KOPT-K1 (cell line): ENCODE measurements around the gene BOC.

Source experiments
- H3K27ac ChIP-seq: fragments of 200-600 bp; sonication (generic); 2 replicates; pipeline ENCODE4 v1.5.1; 2016; ENCODE audit warnings: antibody characterized with exemption, mild to moderate bottlenecking, low read depth, low read length; ENCODE audit not compliant: poor library complexity, severe bottlenecking
- H3K36me3 ChIP-seq: fragments of 200-600 bp; sonication (generic); 2 replicates; pipeline ENCODE4 v1.5.1; 2017; ENCODE audit warnings: antibody characterized with exemption, mild to moderate bottlenecking, low read length, moderate library complexity; ENCODE audit not compliant: insufficient read depth
- H3K9me3 ChIP-seq: fragments of 200-600 bp; sonication (generic); 2 replicates; pipeline ENCODE4 v1.5.1; 2017; ENCODE audit warnings: antibody characterized with exemption, low read length, mild to moderate bottlenecking; ENCODE audit not compliant: insufficient read depth, poor library complexity, severe bottlenecking

Gene BOC

DNA sequence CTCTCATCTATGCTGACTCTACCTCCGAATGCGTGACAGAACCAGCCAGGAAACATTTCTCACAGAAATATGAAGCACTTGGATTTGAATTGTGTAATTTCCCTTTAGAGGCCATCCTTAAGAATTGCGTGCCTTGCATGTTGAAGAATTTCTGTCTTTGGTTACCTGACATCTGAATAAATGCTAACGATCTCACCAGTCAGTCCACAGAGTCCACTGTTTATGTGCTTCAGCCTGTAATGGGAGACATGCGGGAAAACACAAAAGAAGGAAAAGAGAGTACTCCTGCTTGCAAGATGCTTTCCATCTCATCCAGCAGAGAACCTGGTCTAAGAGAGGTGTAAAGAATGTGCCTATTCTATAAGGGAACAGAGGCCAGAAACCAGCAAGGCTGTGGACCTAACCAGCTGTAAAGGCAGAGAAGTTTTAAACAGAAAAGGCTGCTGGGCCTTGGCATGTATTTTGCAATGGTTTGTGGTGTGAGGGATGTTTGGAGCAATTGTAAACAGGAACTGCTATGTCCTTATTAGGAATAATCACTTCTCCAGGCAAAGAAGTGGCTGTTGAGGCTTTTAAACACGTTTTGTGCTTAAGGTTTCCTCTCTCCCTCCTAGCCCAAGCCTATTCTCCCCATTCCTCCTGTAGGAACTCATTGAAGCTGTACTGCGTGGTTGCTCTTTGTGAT lies 36.4 kb upstream of the BOC start:
- no peaks in the 10 kb centered on the region for H3K36me3 ChIP-seq
- no peaks in the 10 kb centered on the region for H3K9me3 ChIP-seq
- no peak overlapping the region for H3K27ac ChIP-seq

DNA sequence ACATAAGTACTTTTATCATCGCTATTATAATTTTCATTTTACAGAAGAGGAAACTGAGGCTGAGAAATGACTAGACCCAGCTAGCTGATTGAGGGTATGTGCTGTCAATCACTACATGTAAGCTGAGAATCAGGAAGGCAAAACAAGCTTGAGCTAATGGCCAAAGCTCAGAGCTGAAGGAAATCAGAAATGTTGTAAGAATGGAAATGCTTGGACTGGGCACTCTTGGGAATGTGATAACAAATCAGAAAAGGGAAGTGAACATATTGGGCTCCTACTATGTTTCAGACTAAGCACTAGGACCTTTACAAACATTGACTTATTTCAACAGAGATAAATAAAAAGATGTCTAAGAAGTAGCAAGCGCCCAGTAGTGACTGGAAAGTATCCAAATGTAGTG lies 33.8 kb upstream of the BOC start:
- H3K9me3 ChIP-seq: no peaks in the 10 kb centered on the region
- H3K27ac ChIP-seq: no peak overlapping the region
- H3K36me3 ChIP-seq: no peaks in the 10 kb centered on the region

DNA sequence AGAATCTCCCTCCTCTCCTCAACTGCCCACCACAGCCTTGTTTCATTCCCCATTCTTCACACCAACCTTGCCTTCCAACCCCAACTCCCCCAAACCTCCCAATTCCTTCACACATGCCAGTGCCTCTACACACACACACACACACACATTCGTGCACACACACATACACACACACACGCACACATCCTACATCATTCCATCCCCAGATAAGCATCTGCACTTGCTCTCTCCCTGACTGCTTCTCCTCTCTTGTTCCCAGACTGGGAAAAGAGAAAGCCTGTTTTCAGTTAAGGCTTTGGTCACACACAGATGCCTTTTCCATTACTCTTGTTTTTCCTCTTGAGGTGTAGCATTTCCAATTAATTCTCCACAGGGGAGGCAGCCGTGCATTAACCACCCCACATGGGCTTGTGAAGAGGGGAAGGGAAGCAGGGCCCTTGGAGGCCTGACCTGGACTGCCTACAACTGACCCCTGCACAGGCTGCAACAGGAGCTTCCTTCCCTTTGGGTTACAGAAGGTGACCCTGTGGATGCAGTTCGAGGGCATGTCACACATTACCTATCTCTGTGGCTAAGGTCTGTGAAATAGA lies 32.0 kb upstream of the BOC start:
- no peaks in the 10 kb centered on the region for H3K9me3 ChIP-seq
- no peak overlapping the region for H3K27ac ChIP-seq
- no peaks in the 10 kb centered on the region for H3K36me3 ChIP-seq

DNA sequence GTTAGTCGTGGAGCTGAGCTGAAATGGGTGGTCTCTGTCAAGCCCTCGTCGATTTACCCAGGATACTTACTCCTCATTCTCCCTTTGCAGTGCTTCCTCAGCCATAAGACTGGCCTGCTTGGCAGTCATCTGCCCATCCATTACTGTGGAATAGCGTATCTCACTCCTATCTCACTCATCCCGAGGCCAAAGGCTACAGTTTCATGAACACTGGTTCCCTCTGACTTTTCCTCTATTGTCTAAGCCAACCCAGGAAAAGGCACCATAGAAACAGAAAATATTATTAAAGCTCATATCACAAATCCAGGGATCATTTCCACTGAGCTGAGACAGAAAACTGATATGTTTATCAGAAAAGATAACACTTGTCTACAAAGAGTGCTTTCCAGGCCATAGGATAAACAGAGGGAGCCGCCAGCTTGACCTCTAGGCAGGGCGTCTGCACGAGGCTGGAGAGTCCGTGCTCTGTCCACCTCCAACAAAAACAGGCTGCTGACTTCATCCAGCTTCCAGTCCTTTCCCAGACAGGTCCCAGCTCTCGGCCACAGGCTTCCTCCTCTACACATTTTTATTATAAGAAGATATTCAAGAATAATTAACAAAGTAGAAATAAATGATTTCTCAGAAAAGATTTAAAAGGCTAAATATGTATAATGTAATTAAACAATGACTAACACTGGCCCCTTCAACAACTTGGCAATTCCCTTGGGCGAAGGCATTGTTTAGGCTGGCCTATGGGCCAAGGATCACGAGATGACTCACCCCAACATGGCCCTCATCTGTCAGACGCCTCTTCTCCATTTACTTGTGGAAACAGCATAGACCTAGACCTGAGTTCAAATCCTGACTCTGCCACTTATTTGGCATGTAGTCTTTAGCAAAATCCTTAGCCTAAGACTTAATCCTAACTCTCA lies 27.4 kb upstream of the BOC start:
- H3K27ac ChIP-seq: no peak overlapping the region
- H3K9me3 ChIP-seq: peaks cover 12% of the 10 kb centered on the region
- H3K36me3 ChIP-seq: no peaks in the 10 kb centered on the region

DNA sequence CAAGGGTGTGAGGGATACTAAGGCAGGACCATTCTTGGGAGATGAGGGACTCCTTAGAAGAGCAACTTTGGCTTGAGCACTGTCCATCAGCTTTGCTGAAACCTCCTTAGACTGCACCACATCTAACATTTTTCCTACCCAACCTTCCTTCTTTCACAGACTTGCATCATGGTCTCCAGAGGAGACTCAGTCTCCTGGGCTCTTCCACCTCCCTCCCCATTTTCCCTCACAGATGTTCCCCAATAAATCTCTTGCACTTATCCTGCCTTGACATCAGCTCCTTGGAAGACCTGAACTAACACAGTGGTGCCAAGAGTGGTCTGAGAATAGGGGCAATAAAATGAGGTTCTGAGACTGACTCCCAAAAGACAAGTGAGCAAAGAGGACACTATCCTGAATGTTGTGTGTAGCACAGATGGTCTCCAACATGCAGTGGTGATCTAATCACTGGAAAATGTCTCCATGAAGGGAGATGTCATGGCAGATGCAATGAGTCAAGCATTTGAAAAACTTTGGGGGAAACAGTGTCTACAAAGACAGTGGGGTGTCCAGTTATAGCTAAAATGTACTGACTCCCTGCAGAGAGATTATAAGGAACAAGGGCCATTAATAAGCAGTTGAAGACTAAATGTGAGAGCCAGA lies 26.0 kb upstream of the BOC start:
- no peak overlapping the region for H3K27ac ChIP-seq
- H3K36me3 ChIP-seq: no peaks in the 10 kb centered on the region
- H3K9me3 ChIP-seq: peaks cover 12% of the 10 kb centered on the region

DNA sequence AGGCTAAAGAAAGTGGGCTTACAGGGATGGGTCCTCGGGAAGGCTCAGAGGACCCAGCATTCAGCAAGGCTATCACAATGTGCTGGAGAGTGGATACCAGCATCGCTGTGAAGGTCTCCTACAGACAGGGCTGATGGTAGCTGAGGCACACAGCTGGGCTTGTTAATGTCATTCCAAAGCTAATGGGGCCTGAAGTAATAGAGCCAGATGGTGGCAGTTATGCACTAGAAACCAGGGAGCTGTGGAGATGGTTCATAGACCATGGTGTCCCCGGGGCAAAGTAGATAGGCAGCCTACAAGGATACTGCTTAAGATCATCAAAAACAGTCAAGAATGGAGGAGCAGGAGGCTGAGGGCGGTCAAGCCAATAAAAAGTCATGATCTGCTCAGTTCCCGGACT lies 24.8 kb upstream of the BOC start:
- H3K36me3 ChIP-seq: no peaks in the 10 kb centered on the region
- peaks cover 12% of the 10 kb centered on the region for H3K9me3 ChIP-seq
- H3K27ac ChIP-seq: no peak overlapping the region

DNA sequence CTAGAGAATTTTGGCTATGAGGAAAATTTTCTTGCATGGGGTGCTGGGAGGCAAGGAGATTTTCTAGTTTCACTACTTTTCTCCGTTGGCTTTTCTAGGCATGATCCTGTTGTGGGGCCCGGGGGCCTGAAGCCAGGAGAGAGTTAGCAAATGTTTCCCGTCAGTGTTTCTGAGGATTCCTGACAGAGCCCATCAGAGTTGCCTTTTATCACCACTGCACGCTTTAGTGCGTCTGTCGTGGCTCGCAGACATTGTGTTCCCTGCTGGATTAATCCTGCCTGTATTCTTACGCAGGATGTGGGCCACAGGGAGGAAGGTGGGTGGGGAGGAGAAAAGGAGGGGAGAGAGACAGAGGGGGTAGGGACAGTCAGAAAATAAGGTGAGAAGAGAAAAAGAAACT lies 18.1 kb upstream of the BOC start:
- H3K36me3 ChIP-seq: no peaks in the 10 kb centered on the region
- H3K27ac ChIP-seq: no peak overlapping the region
- H3K9me3 ChIP-seq: peaks cover 5% of the 10 kb centered on the region

DNA sequence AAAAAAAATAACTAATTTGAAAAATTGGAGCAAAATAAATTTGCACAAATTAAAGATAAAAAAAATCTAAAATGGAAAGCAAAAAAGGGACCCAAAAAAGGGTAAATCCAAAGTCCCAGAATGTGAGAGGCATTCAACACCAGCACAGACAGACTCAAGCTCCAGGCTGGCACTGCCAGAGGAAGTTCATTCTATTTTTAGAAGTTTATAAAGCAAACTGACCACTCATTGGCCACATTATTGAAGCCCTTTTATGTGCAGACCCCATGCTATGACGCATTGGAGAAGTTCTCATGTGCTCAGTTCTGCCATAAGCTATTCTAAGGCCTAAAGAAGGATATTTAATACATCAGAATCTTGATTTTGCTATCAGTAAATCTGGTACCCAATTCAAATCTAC lies 17.6 kb upstream of the BOC start:
- peaks cover under 1% of the 10 kb centered on the region for H3K9me3 ChIP-seq
- no peaks in the 10 kb centered on the region for H3K36me3 ChIP-seq
- no peak overlapping the region for H3K27ac ChIP-seq

DNA sequence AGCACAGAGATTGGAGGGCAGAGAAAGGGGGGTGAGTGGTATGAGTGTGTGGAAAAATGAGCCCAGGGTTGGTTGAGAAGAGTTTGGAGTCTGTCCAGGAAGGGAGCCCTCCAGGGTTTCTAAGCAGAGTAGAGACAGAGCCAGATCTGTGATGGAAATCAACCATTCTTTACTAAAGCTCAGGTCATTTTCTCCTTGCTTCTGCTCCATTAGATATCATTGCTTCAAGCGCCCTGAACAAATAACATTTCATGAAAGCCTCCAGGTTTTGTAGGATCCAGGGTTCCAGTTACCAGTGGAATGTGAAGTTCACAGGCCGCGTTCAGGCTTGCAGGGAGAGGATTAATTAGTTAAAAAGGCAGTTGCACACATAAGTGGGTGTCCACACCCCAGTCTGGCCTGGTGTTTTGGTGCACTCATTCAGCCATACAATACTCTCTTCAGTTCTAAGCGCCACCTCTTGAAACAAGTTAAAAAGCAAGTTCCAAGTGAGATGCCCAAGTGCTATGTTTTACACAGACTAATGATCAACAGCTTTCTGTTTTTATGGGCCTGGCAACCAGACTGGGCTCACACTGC lies 16.4 kb upstream of the BOC start:
- Histone ChIP-seq H3K27ac (no peak overlapping the region), H3K36me3 (no peaks in the 10 kb centered on the region)

DNA sequence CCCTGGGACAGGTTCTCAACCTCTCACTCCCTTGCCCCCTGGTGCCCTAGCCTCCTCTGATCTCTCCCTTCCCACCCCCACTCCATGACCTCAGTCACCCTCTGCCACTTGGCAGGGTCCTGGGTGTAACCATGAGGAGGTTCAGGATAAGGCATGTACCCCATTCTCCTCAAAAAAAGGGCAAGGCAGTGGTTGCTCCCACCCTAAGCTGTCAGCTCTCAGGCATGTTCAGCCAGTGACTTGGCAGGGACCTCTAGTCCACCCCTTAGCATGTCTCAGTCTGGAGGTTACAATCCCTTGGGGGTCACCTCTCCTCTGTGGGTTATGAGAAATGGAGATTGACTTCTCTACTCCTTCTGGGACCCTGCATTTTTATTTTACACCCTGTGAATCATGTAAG lies 11.0 kb upstream of the BOC start:
- Histone ChIP-seq H3K36me3 (no peaks in the 10 kb centered on the region), H3K9me3 (no peaks in the 10 kb centered on the region), H3K27ac (no peak overlapping the region)

More for the DNA sequence above, 16.4 kb upstream of the BOC start:
- H3K9me3 ChIP-seq: no peaks in the 10 kb centered on the region

DNA sequence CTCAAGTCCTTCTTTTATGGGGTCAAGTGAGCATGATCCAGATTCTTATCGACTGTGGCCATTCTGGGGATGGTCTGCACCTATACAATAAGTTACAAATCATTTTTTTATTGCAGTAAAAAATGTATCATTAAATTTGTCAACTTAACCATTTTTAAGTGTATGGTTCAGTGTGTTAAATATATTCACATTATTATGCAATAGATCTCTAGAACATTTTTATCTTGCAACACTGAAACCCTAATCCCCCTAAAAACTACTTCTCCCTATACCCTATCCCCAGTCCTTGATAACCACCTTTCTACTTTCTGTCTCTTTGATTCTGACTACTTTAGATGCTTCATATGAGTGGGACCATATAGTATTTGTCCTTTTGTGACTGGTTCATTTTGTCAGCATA lies 10.4 kb upstream of the BOC start:
- H3K27ac ChIP-seq: no peak overlapping the region
- H3K9me3 ChIP-seq: no peaks in the 10 kb centered on the region
- H3K36me3 ChIP-seq: no peaks in the 10 kb centered on the region

DNA sequence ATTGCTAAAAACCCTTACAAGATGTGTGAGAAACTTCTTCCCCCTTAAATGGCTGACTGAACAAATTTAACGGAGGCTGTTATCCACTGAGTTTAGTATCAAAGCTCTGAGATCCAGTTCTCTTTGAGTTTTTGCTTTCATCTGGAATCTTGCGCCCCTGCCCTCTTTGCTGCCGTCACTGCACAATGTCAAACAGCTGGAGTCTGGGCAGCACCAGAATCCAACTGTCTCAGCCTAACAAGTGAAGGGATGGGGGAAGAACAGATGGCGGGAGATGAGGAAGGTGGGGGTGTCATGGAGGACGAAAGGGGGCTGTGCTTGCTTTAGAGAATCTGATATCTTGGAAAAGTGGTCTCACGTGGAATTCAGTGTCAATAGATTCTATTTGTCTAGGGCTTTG lies 7.0 kb upstream of the BOC start:
- H3K27ac ChIP-seq: no peak overlapping the region
- no peaks in the 10 kb centered on the region for H3K36me3 ChIP-seq
- H3K9me3 ChIP-seq: no peaks in the 10 kb centered on the region

DNA sequence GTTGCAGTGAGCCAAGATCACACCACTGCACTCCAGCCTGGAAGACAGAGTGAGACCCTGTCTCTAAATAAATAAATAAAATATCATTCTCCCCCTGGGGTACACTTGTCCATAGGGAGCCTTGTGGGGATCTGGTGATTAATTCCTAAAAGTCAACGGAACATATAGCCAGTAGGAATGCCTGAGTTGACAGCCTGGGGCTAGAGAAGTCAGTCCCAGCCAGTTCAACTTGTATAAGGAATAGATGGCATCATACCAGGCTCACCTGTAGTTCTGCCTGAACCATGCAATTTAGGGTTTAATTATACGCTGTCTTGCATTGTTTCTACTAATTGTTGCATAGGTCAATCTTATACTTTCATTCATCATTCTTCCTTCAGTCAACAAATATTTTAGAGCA lies 5.9 kb upstream of the BOC start:
- no peak overlapping the region for H3K27ac ChIP-seq
- no peaks in the 10 kb centered on the region for H3K9me3 ChIP-seq
- H3K36me3 ChIP-seq: no peaks in the 10 kb centered on the region

DNA sequence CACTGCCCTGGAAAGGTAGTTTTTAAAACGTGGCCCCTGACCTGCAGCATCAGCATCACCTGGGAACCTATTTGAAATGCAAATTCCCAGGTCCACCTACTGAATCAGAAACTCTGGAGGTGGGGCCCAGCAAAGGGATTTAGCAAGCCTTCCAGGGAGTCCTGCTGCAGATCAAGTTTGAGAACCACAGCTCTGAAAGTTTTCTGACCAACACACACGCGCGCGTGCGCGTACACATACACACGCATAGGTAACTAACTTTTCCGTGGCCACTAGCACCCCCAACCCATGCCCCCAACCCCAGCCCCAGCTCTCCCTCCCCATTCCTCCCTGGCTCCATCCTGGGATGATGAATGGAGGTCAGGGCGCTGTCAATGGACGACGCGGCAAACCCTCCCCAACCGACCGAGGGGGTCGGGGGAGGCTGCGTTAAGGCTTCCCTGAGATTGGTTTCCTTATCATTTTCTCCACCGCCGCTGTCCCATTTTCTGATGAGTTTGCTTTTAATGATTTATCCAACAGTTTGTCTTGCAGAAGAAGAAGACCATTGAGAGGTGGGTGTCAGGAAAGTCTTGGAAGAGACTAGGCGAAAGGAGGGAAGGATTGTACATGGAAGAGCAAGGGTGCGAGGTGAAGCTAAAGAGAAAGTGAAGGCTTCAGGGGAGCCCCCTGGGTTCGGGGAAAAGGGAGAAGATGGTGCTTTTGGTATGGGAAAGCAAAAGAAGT lies 590 bp upstream of the BOC start:
- H3K27ac ChIP-seq: no peak overlapping the region
- no peaks in the 10 kb centered on the region for H3K36me3 ChIP-seq
- no peaks in the 10 kb centered on the region for H3K9me3 ChIP-seq
